Stimulated activated naive CD4-positive, alpha-beta T cell treated with Interleukin-2 at 50 U/mL for 16 hours (primary cell): ENCODE results near the gene OR10G8.

Experiments
- DNase-seq: peaks from one replicate; lab custom pipeline; 2025; lab: John Stamatoyannopoulos, UW

OR10G8 gene

DNA sequence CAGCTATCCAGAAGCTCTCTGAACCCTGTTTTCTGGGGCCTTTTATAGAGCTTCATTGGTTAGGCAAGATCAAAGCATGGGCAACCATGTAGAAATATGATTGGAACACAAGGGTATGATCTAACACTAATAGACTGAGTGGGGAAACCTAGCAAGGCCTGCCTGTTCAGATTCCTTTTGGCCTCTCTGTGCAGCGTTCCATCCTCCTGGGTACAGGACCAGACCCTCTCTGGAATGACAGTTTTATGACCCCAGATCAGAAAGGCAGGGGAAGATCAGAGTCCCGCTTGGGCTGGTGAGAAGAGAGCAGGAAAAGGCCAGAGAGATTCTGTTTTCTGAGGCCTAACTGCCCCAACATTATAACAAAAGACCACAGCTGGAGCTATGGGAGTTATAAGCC lies 52.0 kb downstream of the OR10G8 start:
- no peak for DNase-seq

DNA sequence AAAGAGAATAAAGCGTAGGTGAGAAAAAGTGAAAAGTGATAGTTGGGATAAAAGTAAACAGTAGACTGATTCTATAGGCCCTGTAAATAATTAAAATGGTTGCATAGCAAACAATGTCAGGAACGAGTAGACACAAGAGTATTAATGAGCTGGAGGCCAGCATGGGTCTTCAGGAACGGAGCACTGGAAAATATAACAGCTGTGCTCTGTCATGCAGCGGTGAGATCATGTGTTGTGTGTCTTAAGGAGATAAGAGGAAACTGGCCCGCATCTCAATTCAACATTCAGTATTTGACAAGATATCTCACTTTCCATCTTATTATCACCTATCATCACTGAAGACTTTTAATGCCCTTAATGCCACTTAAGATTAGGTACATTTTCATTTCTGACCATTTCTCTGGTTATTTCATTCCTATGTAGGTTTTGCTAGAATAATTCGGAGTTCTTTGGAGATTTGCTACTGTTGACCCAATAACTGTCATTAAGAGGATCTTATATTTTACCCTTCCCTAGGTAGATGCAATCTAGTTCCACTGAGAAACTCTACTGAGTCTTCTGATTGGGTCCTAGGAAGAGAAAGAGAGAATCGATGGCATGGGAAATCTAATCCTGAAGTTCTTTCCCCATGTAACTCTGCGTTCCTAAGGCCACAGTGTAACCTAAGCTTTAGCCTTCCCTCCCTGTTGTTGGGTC lies 53.2 kb downstream of the OR10G8 start:
- no peak for DNase-seq
